HCT116 (cell line): ENCODE results near the gene FSTL4. TPM values are rescaled to one million over a fixed set of nuclear protein-coding genes. Genes with fewer than 3 reads are reported as not detected.

Experiments used
- ATAC-seq: fragments of 200-7000 bp; cut with Tn5 transposase; 2 replicates; pipeline ENCODE4 v1.9.1; 2020; ENCODE audit warnings: mild to moderate bottlenecking, moderate library complexity
- BruUV-seq: library from RNA; stranded (reverse); fragments of 400-500 nt; replicated peaks from 2 replicates; lab custom pipeline; 2021; lab: Mats Ljungman, UMichigan
- CTCF ChIA-PET: fragments of 300-600 bp; sonication (Branson Sonifier 250); formaldehyde crosslinking; loops from one replicate; lab custom pipeline; 2021; ENCODE audit warnings: antibody characterized with exemption; lab: Charles Lee
- POLR2A ChIA-PET: fragments of 300-600, 350-600 bp; sonication (Branson Sonifier 250); formaldehyde crosslinking; loops from one replicate; lab custom pipeline; 2021; ENCODE audit warnings: antibody characterized with exemption; lab: Charles Lee
- RAD21 ChIA-PET, 2 experiments: fragments of 300-600 bp; sonication (Branson Sonifier 250); formaldehyde crosslinking; loops; one replicate each; lab custom pipeline; 2023; ENCODE audit warnings: low total read pairs in 2 of 2; ENCODE audit not compliant: uncharacterized antibody in 2 of 2, unreplicated experiment in 2 of 2, low non-redundant PET in 1 of 2; lab: Charles Lee
- DNase-seq: peaks from one replicate; pipeline ENCODE4 v3.0.0-alpha.2; 2010; ENCODE audit warnings: low read depth, low spot score
- H2AFZ ChIP-seq: fragments of 200-600 bp; shearing (Covaris generic), sonication (generic); 2 replicates; pipeline ENCODE4 v1.6.1; 2017; ENCODE audit warnings: low read depth, mixed run types, mixed read lengths, antibody characterized with exemption, low read length; ENCODE audit not compliant: poor library complexity, severe bottlenecking
- H3K27ac ChIP-seq: 2 replicates; pipeline ENCODE4 v1.5.1; 2012; ENCODE audit warnings: low read depth, low read length
- H3K27me3 ChIP-seq: fragments of 200-600 bp; sonication (generic); 2 replicates; pipeline ENCODE4 v1.6.1; 2016; ENCODE audit warnings: mixed run types, low read length, mixed read lengths; ENCODE audit not compliant: insufficient read depth
- H3K36me3 ChIP-seq, 2 experiments: fragments of 200-500 bp in 1 of 2; fragments of 200-600 bp in 1 of 2; sonication (Bioruptor generic) in 1 of 2; sonication (generic) in 1 of 2; 2 replicates each; pipeline versions ENCODE4 v1.5.1 to v1.6.1; 2014 to 2016; ENCODE audit warnings: low read length in 2 of 2, inconsistent platforms in 1 of 2, mixed read lengths in 1 of 2, mixed run types in 1 of 2; ENCODE audit not compliant: insufficient read depth in 2 of 2, control insufficient read depth in 1 of 2
- H3K4me1 ChIP-seq, 2 experiments: fragments of 200-600 bp in 1 of 2; sonication (generic) in 1 of 2; 2 replicates each; pipeline versions ENCODE4 v1.5.1 to v1.6.1; 2012 to 2017; ENCODE audit warnings: low read length in 2 of 2, inconsistent platforms in 1 of 2, mild to moderate bottlenecking in 1 of 2, mixed read lengths in 1 of 2, mixed run types in 1 of 2, moderate library complexity in 1 of 2; ENCODE audit not compliant: insufficient read depth in 2 of 2, control insufficient read depth in 1 of 2
- H3K4me2 ChIP-seq: fragments of 200-600 bp; sonication (generic); 2 replicates; pipeline ENCODE4 v1.6.1; 2017; ENCODE audit warnings: mixed run types, low read length, mixed read lengths
- H3K4me3 ChIP-seq, 2 experiments: fragments of 200-600 bp in 1 of 2; sonication (generic) in 1 of 2; replicated peaks in 1 of 2; 2 replicates each; pipeline ENCODE4 v1.5.1; 2011 to 2016; ENCODE audit warnings: low read length in 2 of 2, control low read depth in 1 of 2, low read depth in 1 of 2, mild to moderate bottlenecking in 1 of 2, mixed read lengths in 1 of 2, mixed run types in 1 of 2
- H3K79me2 ChIP-seq: fragments of 200-600 bp; sonication (generic); 2 replicates; pipeline ENCODE4 v1.6.1; 2017; ENCODE audit warnings: mild to moderate bottlenecking, mixed run types, low read length, moderate library complexity, mixed read lengths; ENCODE audit not compliant: insufficient read depth
- H3K9ac ChIP-seq: fragments of 200-600 bp; sonication (generic); 2 replicates; pipeline ENCODE4 v1.6.1; 2016; ENCODE audit warnings: low read length, mixed read lengths
- H3K9me2 ChIP-seq: fragments of 200-600 bp; sonication (generic), shearing (Covaris generic); 2 replicates; pipeline ENCODE4 v1.6.1; 2017; ENCODE audit warnings: mixed run types, mild to moderate bottlenecking, moderate library complexity; ENCODE audit not compliant: insufficient read depth
- H3K9me3 ChIP-seq, 2 experiments: fragments of 200-500 bp in 1 of 2; fragments of 200-600 bp in 1 of 2; sonication (Bioruptor generic) in 1 of 2; sonication (generic) in 1 of 2; 2 replicates each; pipeline ENCODE4 v1.6.1; 2014 to 2017; ENCODE audit warnings: low read length in 2 of 2, mixed read lengths in 2 of 2, inconsistent platforms in 1 of 2, low read depth in 1 of 2, mild to moderate bottlenecking in 1 of 2, mixed run types in 1 of 2, moderate library complexity in 1 of 2; ENCODE audit not compliant: control insufficient read depth in 1 of 2, insufficient read depth in 1 of 2
- H4K20me1 ChIP-seq: fragments of 200-600 bp; sonication (generic), shearing (Covaris generic); 2 replicates; pipeline ENCODE4 v1.6.1; 2017; ENCODE audit warnings: mixed run types, mild to moderate bottlenecking, moderate library complexity; ENCODE audit not compliant: insufficient read depth
- CEBPB ChIP-seq: IDR thresholded peaks from 2 replicates; pipeline ENCODE4 v1.6.1; 2012; ENCODE audit warnings: low read depth
- EGR1 ChIP-seq: IDR thresholded peaks from 2 replicates; pipeline ENCODE4 v1.6.1; 2012; ENCODE audit warnings: low read depth
- ELF1 ChIP-seq: IDR thresholded peaks from 2 replicates; pipeline ENCODE4 v1.6.1; 2012; ENCODE audit warnings: low read depth, borderline replicate concordance
- EZH2 ChIP-seq: fragments of 200-600 bp; sonication (generic); IDR thresholded peaks from 2 replicates; pipeline ENCODE4 v1.6.1; 2017; ENCODE audit warnings: antibody characterized with exemption, mixed run types
- EZH2phosphoT487 ChIP-seq: fragments of 200-600 bp; IDR thresholded peaks from 2 replicates; pipeline ENCODE4 v1.6.1; 2018; ENCODE audit warnings: antibody characterized with exemption, borderline replicate concordance
- FOSL1 ChIP-seq: IDR thresholded peaks from 2 replicates; pipeline ENCODE4 v1.6.1; 2012; ENCODE audit warnings: low read depth
- JUND ChIP-seq: IDR thresholded peaks from 2 replicates; pipeline ENCODE4 v1.6.1; 2012
- POLR2A ChIP-seq: IDR thresholded peaks from 2 replicates; pipeline ENCODE4 v1.7.0; 2011; ENCODE audit warnings: borderline replicate concordance; ENCODE audit not compliant: insufficient read depth, insufficient read length; ENCODE audit errors: extremely low read depth
- RAD21 ChIP-seq: IDR thresholded peaks from 2 replicates; pipeline ENCODE4 v1.6.1; 2012; ENCODE audit warnings: low read depth, mild to moderate bottlenecking
- SIN3A ChIP-seq: IDR thresholded peaks from 2 replicates; pipeline ENCODE4 v1.6.1; 2012; ENCODE audit warnings: low read depth
- SP1 ChIP-seq: IDR thresholded peaks from 2 replicates; pipeline ENCODE4 v1.6.1; 2012; ENCODE audit warnings: low read depth
- SRF ChIP-seq: IDR thresholded peaks from 2 replicates; pipeline ENCODE4 v1.6.1; 2012; ENCODE audit warnings: low read depth
- TCF7L2 ChIP-seq: IDR thresholded peaks from 2 replicates; pipeline ENCODE4 v1.7.0; 2011; ENCODE audit warnings: borderline replicate concordance, inconsistent platforms; ENCODE audit not compliant: insufficient read depth, insufficient read length; ENCODE audit errors: extremely low read depth
- ZFX ChIP-seq: fragments of 450-650 bp; IDR thresholded peaks from 2 replicates; pipeline ENCODE4 v1.6.1; 2017
- intact Hi-C: fragments of 100-400 bp; cut with micrococcal nuclease; formaldehyde crosslinking; loops from 2 replicates; pipeline ENCODE4 v1.10.0; 2022
- total RNA-seq: library from RNA; stranded (reverse); gene quantifications from one replicate; pipeline ENCODE4 v1.2.1, GENCODE V29; 2021; ENCODE audit not compliant: unreplicated experiment
- TF ChIP-seq, protein P1 (sequence below): IDR thresholded peaks from 2 replicates; pipeline ENCODE4 v1.6.1; 2012
- TF ChIP-seq, protein P2 (sequence below): IDR thresholded peaks from 2 replicates; pipeline ENCODE4 v1.6.1; 2011; ENCODE audit warnings: mild to moderate bottlenecking, low read length, moderate library complexity; ENCODE audit not compliant: insufficient replicate concordance; ENCODE audit errors: extremely low read depth
- TF ChIP-seq, protein P3 (sequence below): IDR thresholded peaks from 2 replicates; pipeline ENCODE4 v1.6.1; 2012
- TF ChIP-seq, protein P4 (sequence below), 3 experiments: fragments of 200-600 bp in 1 of 3; sonication (generic) in 1 of 3; IDR thresholded peaks in 2 of 3; conservative IDR thresholded peaks in 1 of 3; 2 replicates each; pipeline ENCODE4 v1.5.1; 2012 to 2017; ENCODE audit warnings: low read depth in 2 of 3, low read length in 2 of 3, antibody characterized with exemption in 1 of 3, borderline replicate concordance in 1 of 3, control low read depth in 1 of 3, mild to moderate bottlenecking in 1 of 3, mixed read lengths in 1 of 3, mixed run types in 1 of 3, moderate library complexity in 1 of 3; ENCODE audit not compliant: insufficient read depth in 1 of 3
- TF ChIP-seq, protein P5 (sequence below): IDR thresholded peaks from 2 replicates; pipeline ENCODE4 v1.6.1; 2012; ENCODE audit warnings: low read depth

The FSTL4 gene
- total RNA-seq, 1 experiment from 2014 or later, result 0.37 TPM

GRCh38 chr5:133454442-133454841 is 157.9 kb downstream of the FSTL4 start:
- peaks cover 12% of the 10 kb centered on the region; the same call in 1 of the 2 replicates for H3K27me3 ChIP-seq
- TF ChIP-seq SP1 (no peak), ZFX (no peak), JUND (no peak), SRF (no peak), EZH2 (no peak), FOSL1 (no peak), EZH2phosphoT487 (no peak), TCF7L2 (no peak), EGR1 (no peak), ELF1 (no peak), RAD21 (no peak), SIN3A (no peak), POLR2A (no peak), CEBPB (no peak)
- TF ChIP-seq, protein P1, sequence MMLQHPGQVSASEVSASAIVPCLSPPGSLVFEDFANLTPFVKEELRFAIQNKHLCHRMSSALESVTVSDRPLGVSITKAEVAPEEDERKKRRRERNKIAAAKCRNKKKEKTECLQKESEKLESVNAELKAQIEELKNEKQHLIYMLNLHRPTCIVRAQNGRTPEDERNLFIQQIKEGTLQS, result no peak
- TF ChIP-seq, protein P2, sequence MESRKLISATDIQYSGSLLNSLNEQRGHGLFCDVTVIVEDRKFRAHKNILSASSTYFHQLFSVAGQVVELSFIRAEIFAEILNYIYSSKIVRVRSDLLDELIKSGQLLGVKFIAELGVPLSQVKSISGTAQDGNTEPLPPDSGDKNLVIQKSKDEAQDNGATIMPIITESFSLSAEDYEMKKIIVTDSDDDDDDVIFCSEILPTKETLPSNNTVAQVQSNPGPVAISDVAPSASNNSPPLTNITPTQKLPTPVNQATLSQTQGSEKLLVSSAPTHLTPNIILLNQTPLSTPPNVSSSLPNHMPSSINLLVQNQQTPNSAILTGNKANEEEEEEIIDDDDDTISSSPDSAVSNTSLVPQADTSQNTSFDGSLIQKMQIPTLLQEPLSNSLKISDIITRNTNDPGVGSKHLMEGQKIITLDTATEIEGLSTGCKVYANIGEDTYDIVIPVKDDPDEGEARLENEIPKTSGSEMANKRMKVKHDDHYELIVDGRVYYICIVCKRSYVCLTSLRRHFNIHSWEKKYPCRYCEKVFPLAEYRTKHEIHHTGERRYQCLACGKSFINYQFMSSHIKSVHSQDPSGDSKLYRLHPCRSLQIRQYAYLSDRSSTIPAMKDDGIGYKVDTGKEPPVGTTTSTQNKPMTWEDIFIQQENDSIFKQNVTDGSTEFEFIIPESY, result no peak
- TF ChIP-seq, protein P3, sequence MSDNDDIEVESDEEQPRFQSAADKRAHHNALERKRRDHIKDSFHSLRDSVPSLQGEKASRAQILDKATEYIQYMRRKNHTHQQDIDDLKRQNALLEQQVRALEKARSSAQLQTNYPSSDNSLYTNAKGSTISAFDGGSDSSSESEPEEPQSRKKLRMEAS, result no peak
- TF ChIP-seq, protein P4, sequence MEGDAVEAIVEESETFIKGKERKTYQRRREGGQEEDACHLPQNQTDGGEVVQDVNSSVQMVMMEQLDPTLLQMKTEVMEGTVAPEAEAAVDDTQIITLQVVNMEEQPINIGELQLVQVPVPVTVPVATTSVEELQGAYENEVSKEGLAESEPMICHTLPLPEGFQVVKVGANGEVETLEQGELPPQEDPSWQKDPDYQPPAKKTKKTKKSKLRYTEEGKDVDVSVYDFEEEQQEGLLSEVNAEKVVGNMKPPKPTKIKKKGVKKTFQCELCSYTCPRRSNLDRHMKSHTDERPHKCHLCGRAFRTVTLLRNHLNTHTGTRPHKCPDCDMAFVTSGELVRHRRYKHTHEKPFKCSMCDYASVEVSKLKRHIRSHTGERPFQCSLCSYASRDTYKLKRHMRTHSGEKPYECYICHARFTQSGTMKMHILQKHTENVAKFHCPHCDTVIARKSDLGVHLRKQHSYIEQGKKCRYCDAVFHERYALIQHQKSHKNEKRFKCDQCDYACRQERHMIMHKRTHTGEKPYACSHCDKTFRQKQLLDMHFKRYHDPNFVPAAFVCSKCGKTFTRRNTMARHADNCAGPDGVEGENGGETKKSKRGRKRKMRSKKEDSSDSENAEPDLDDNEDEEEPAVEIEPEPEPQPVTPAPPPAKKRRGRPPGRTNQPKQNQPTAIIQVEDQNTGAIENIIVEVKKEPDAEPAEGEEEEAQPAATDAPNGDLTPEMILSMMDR (IDR thresholded peaks at IDR 0.05 in 2 of 3, conservative IDR thresholded peaks at IDR 0.05 in 1 of 3; ENCODE audit: borderline replicate concordance in 1 of 3, insufficient read depth in 1 of 3, low read depth in 2 of 3, low read length in 2 of 3), result no peak
- TF ChIP-seq, protein P5, sequence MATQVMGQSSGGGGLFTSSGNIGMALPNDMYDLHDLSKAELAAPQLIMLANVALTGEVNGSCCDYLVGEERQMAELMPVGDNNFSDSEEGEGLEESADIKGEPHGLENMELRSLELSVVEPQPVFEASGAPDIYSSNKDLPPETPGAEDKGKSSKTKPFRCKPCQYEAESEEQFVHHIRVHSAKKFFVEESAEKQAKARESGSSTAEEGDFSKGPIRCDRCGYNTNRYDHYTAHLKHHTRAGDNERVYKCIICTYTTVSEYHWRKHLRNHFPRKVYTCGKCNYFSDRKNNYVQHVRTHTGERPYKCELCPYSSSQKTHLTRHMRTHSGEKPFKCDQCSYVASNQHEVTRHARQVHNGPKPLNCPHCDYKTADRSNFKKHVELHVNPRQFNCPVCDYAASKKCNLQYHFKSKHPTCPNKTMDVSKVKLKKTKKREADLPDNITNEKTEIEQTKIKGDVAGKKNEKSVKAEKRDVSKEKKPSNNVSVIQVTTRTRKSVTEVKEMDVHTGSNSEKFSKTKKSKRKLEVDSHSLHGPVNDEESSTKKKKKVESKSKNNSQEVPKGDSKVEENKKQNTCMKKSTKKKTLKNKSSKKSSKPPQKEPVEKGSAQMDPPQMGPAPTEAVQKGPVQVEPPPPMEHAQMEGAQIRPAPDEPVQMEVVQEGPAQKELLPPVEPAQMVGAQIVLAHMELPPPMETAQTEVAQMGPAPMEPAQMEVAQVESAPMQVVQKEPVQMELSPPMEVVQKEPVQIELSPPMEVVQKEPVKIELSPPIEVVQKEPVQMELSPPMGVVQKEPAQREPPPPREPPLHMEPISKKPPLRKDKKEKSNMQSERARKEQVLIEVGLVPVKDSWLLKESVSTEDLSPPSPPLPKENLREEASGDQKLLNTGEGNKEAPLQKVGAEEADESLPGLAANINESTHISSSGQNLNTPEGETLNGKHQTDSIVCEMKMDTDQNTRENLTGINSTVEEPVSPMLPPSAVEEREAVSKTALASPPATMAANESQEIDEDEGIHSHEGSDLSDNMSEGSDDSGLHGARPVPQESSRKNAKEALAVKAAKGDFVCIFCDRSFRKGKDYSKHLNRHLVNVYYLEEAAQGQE, result no peak
- H3K79me2 ChIP-seq, result no peaks in the 10 kb centered on the region
- no peaks in the 10 kb centered on the region for H3K9me2 ChIP-seq
- CTCF ChIA-PET, result no interaction called here
- H3K9me3 ChIP-seq, result no peaks in the 10 kb centered on the region
- no peak overlapping the region for H3K9ac ChIP-seq
- no TSS peak for BruUV-seq
- intact Hi-C loops, result no loop called here
- ATAC-seq (no peak), DNase-seq (no peak)
- H2AFZ ChIP-seq, result no peak overlapping the region
- H3K4me3 ChIP-seq, result no peak overlapping the region
- H4K20me1 ChIP-seq, result no peaks in the 10 kb centered on the region
- POLR2A ChIA-PET, result no interaction called here
- RAD21 ChIA-PET, result interaction anchor here in 1 of 2 experiments (0.6 kb wide), 1 partner anchor 11 kb away, joined by 3 read pairs; no protein-coding TSS in a partner anchor
- H3K36me3 ChIP-seq, result no peaks in the 10 kb centered on the region
- H3K4me1 ChIP-seq, result no peaks in the 10 kb centered on the region
- H3K4me2 ChIP-seq, result no peak overlapping the region
- no peak overlapping the region for H3K27ac ChIP-seq
